Measurements from ENCODE around the gene KRTAP10-2. TPM values are rescaled to one million over a fixed set of nuclear protein-coding genes. Genes with fewer than 3 reads are reported as not detected.
A peak's percentile ranks its signal among the peaks of the same experiment; 100 is the strongest.

The KRTAP10-2 gene
- total and polyA plus RNA-seq, 2 experiments from 2014 or later, result 0.24 TPM; not detected in 1

DNA sequence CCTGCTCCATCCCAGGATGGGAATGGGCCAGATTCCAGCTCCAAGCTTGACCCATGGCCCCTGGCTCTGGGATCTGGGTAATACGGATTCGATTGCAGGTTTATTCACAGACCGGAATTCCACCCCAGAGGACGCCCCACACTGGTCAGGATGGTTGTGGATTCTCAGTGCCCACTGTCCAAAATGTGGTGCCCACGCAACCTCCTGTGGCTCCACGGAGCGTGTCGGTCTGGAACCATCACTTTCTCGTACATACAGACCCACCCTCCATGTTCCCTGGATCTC is 42.9 kb downstream of the KRTAP10-2 start:
- Histone ChIP-seq H3K36me3 (ENCODE audit: insufficient read depth) (no peaks in the 10 kb centered on the region), H3K4me1 (ENCODE audit: insufficient read depth) (no peaks in the 10 kb centered on the region), H3K4me3 (no peak overlapping the region), H3F3A (replicated peaks; ENCODE audit: low read depth) (no peaks in the 10 kb centered on the region), H3K27ac (ENCODE audit: low read depth) (no peak overlapping the region), H3K27me3 (ENCODE audit: insufficient read depth) (no peaks in the 10 kb centered on the region), H3K4me2 (no peak overlapping the region), H4K20me1 (replicated peaks; ENCODE audit: insufficient read depth) (no peaks in the 10 kb centered on the region), H3K79me2 (replicated peaks; ENCODE audit: insufficient read depth) (no peaks in the 10 kb centered on the region), H2AFZ (no peak overlapping the region), H3K9me2 (ENCODE audit: insufficient read depth) (no peaks in the 10 kb centered on the region)
- Mint-ChIP-seq H3K4me1 (no peaks in the 10 kb centered on the region; the same call in 2 of the 3 replicates), H3K27me3 (ENCODE audit: insufficient read depth, low read depth, poor library complexity) (peaks cover 12% of the 10 kb centered on the region), H3K9me3 (no peaks in the 10 kb centered on the region; the same call in 2 of the 3 replicates), H3K36me3 (ENCODE audit: low read depth) (no peaks in the 10 kb centered on the region), H3K27ac (no peak overlapping the region), H3K4me3 (no peak overlapping the region)
- ATAC-seq (no peak), DNase-seq (ENCODE audit: low spot score) (no peak)
- TF ChIP-seq EZH2phosphoT487 (IDR thresholded peaks at IDR 0.05; ENCODE audit: unreplicated experiment), result no peak
- TF ChIP-seq NANOG (IDR thresholded peaks at IDR 0.05; ENCODE audit: borderline replicate concordance), result no peak
- TF ChIP-seq EZH2 (IDR thresholded peaks at IDR 0.05; ENCODE audit: low read depth, unreplicated experiment), result no peak
- no peak for TF ChIP-seq STAT1 (IDR thresholded peaks at IDR 0.05; ENCODE audit: unreplicated experiment)

DNA sequence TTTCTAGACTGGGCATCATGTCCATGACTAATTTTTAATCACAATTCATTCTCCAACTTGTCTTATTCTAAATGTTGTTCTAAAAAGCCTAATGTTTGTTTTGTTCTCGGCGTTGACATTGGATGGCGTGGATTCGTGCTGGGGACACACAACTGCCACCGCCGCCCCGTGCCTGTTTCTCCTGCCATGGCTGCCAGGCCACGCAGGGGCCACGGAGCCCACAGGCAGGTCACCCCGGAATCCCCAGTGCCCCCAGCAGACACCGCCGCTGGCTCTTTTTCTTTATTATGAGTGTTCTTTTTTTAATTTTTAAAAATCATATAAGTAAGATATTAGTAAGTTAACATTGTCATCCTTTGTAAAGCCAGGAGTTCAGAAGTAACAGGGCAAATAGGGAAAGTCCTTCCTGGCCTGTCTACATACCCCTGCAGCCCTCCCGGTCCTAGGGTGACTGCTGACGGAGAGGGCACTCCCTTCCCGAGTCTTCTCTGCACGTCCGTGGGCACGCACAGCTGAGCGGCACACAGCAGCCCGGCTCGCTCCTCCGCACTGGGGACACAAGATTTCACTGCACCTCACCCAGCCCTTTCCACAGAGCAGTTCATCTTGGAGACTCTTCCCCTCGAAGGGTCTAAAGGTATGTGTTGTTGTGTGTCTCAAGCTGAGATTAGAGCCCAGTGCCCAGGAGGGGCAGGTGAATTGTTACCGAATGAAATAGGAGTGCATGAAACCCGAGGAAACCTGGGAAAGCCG is 43.5 kb downstream of the KRTAP10-2 start:
- no peak overlapping the region for H3K4me3 Mint-ChIP-seq
- Histone ChIP-seq H3K27ac (ENCODE audit: low read depth) (no peak overlapping the region), H3K4me2 (no peak overlapping the region), H3K4me1 (ENCODE audit: insufficient read depth) (no peaks in the 10 kb centered on the region), H4K20me1 (replicated peaks; ENCODE audit: insufficient read depth) (no peaks in the 10 kb centered on the region), H3K4me3 (no peak overlapping the region), H3F3A (replicated peaks; ENCODE audit: low read depth) (no peaks in the 10 kb centered on the region), H3K9me2 (ENCODE audit: insufficient read depth) (no peaks in the 10 kb centered on the region), H2AFZ (no peak overlapping the region), H3K36me3 (ENCODE audit: insufficient read depth) (no peaks in the 10 kb centered on the region), H3K79me2 (replicated peaks; ENCODE audit: insufficient read depth) (no peaks in the 10 kb centered on the region), H3K27me3 (ENCODE audit: insufficient read depth) (no peaks in the 10 kb centered on the region)
- ATAC-seq, result no peak
- H3K27ac Mint-ChIP-seq, result no peak overlapping the region
- no peaks in the 10 kb centered on the region; the same call in 2 of the 3 replicates for H3K9me3 Mint-ChIP-seq
- no peaks in the 10 kb centered on the region; the same call in 2 of the 3 replicates for H3K4me1 Mint-ChIP-seq
- H3K27me3 Mint-ChIP-seq (ENCODE audit: insufficient read depth, low read depth, poor library complexity), result peaks cover 12% of the 10 kb centered on the region
- no peaks in the 10 kb centered on the region for H3K36me3 Mint-ChIP-seq (ENCODE audit: low read depth)
- TF ChIP-seq EZH2phosphoT487 (IDR thresholded peaks at IDR 0.05; ENCODE audit: unreplicated experiment) (no peak), JUNB (IDR thresholded peaks at IDR 0.05; ENCODE audit: unreplicated experiment) (no peak), STAT1 (IDR thresholded peaks at IDR 0.05; ENCODE audit: unreplicated experiment) (no peak), ZNF331 (CRISPR knock-in tag; IDR thresholded peaks at IDR 0.05; ENCODE audit: low read depth) (no peak)
- DNase-seq (ENCODE audit: low spot score), result no peak

DNA sequence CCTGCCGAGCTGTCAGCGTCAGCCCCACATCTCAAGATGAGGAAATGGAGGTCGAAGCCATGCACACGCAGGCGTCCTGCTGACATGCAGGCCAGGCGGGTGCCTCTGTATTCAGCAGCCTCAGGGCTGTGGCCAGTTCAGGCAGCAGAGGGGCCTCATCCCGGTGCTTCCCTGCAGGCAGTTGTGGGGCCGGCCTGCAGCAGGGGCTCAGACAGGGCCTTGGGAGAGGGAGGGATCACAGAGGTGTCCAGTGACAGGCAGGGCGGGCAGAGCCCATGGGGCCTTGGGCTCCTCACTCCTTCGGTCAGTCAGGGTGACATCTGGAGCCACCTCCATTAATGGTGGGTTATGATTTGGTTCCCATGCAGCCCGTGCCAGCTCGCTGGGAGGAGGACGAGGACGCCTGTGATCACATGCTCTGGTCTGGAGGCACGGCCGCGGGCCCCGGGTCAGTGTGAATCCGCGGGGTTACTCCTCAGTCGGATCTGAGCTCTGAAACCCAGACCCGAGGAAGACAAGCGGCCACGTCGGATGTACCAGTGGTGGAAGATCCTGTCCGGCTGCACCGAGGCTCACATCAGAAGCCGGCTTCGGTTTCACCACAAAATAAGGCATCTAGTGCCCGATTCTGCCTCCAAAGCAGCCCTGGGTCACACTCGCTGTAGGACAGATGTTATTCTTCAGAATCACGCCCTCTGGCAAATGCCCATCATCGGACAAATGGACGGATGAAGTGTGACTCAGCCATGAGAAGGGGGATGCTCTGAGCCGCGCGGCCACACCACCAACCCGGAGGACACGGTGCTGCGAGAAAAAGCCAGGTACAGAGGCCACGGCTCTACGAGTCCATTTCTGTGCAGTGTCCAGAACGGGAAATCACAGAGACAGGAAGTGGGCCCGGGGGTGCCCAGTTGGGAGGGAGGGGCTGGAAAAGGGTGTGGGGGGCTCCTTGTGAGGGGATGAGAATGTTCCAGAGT is 44.7 kb downstream of the KRTAP10-2 start:
- DNase-seq (ENCODE audit: low spot score), result no peak
- no peak overlapping the region for H2AFZ ChIP-seq
- no peaks in the 10 kb centered on the region for H3K36me3 Mint-ChIP-seq (ENCODE audit: low read depth)
- TF ChIP-seq EZH2phosphoT487 (IDR thresholded peaks at IDR 0.05; ENCODE audit: unreplicated experiment) (no peak), ZNF114 (CRISPR knock-in tag; IDR thresholded peaks at IDR 0.05) (no peak), POLR2AphosphoS5 (IDR thresholded peaks at IDR 0.05; ENCODE audit: low read depth) (no peak), EZH2 (IDR thresholded peaks at IDR 0.05; ENCODE audit: low read depth, unreplicated experiment) (no peak), NANOG (IDR thresholded peaks at IDR 0.05; ENCODE audit: borderline replicate concordance) (no peak)
- TF ChIP-seq, protein P1, sequence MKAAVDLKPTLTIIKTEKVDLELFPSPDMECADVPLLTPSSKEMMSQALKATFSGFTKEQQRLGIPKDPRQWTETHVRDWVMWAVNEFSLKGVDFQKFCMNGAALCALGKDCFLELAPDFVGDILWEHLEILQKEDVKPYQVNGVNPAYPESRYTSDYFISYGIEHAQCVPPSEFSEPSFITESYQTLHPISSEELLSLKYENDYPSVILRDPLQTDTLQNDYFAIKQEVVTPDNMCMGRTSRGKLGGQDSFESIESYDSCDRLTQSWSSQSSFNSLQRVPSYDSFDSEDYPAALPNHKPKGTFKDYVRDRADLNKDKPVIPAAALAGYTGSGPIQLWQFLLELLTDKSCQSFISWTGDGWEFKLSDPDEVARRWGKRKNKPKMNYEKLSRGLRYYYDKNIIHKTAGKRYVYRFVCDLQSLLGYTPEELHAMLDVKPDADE (IDR thresholded peaks at IDR 0.05), result no peak
- TF ChIP-seq, protein P2, sequence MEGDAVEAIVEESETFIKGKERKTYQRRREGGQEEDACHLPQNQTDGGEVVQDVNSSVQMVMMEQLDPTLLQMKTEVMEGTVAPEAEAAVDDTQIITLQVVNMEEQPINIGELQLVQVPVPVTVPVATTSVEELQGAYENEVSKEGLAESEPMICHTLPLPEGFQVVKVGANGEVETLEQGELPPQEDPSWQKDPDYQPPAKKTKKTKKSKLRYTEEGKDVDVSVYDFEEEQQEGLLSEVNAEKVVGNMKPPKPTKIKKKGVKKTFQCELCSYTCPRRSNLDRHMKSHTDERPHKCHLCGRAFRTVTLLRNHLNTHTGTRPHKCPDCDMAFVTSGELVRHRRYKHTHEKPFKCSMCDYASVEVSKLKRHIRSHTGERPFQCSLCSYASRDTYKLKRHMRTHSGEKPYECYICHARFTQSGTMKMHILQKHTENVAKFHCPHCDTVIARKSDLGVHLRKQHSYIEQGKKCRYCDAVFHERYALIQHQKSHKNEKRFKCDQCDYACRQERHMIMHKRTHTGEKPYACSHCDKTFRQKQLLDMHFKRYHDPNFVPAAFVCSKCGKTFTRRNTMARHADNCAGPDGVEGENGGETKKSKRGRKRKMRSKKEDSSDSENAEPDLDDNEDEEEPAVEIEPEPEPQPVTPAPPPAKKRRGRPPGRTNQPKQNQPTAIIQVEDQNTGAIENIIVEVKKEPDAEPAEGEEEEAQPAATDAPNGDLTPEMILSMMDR (conservative IDR thresholded peaks at IDR 0.05; ENCODE audit: low read depth in 2 of 2), result no peak

More for the DNA sequence above, 44.7 kb downstream of the KRTAP10-2 start:
- Mint-ChIP-seq H3K27me3 (ENCODE audit: insufficient read depth, low read depth, poor library complexity) (peaks cover 12% of the 10 kb centered on the region), H3K27ac (no peak overlapping the region), H3K4me1 (no peaks in the 10 kb centered on the region; the same call in 2 of the 3 replicates), H3K4me3 (no peak overlapping the region), H3K9me3 (no peaks in the 10 kb centered on the region)
- Histone ChIP-seq H3K4me1 (ENCODE audit: insufficient read depth) (no peaks in the 10 kb centered on the region), H3K4me2 (no peak overlapping the region), H3F3A (replicated peaks; ENCODE audit: low read depth) (no peaks in the 10 kb centered on the region), H4K20me1 (replicated peaks; ENCODE audit: insufficient read depth) (0 out of 2 replicates have a peak, but pooled peaks cover 4% of the 10 kb centered on the region), H3K79me2 (replicated peaks; ENCODE audit: insufficient read depth) (no peaks in the 10 kb centered on the region), H3K36me3 (ENCODE audit: insufficient read depth) (no peaks in the 10 kb centered on the region), H3K27ac (ENCODE audit: low read depth) (no peak overlapping the region), H3K27me3 (ENCODE audit: insufficient read depth) (no peaks in the 10 kb centered on the region), H3K9me2 (ENCODE audit: insufficient read depth) (no peaks in the 10 kb centered on the region), H3K4me3 (no peak overlapping the region)
- ATAC-seq, result peak; percentile 8; the same call in 1 of the 3 replicates

All from GM23338 (cell line).